Measurements from ENCODE around the gene LRMDA. TPM values are rescaled to one million over a fixed set of nuclear protein-coding genes. Genes with fewer than 3 reads are reported as not detected.

Gene LRMDA
- total and polyA plus RNA-seq, 7 donors: 2.8 to 22.2 (median 9.0) TPM

- peaks cover 0 to 2% (median under 1%) of the 10 kb centered on the region in 4 donors for H3K4me1 ChIP-seq
- H3K27me3 ChIP-seq: no peaks in the 10 kb centered on the region
- intact Hi-C loops (cut with DNase I): no loop called here
- no peaks in the 10 kb centered on the region for H3K9me3 ChIP-seq
- no peaks in the 10 kb centered on the region for H3K36me3 ChIP-seq
- TF ChIP-seq POLR2AphosphoS5 (IDR thresholded peaks at IDR 0.05) (no peak), EP300 (IDR thresholded peaks at IDR 0.05) (no peak), POLR2A (IDR thresholded peaks at IDR 0.05) (no peak)
- TF ChIP-seq, protein P1, sequence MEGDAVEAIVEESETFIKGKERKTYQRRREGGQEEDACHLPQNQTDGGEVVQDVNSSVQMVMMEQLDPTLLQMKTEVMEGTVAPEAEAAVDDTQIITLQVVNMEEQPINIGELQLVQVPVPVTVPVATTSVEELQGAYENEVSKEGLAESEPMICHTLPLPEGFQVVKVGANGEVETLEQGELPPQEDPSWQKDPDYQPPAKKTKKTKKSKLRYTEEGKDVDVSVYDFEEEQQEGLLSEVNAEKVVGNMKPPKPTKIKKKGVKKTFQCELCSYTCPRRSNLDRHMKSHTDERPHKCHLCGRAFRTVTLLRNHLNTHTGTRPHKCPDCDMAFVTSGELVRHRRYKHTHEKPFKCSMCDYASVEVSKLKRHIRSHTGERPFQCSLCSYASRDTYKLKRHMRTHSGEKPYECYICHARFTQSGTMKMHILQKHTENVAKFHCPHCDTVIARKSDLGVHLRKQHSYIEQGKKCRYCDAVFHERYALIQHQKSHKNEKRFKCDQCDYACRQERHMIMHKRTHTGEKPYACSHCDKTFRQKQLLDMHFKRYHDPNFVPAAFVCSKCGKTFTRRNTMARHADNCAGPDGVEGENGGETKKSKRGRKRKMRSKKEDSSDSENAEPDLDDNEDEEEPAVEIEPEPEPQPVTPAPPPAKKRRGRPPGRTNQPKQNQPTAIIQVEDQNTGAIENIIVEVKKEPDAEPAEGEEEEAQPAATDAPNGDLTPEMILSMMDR (IDR thresholded peaks at IDR 0.05): no peak
- H3K27ac ChIP-seq: no peak overlapping the region
- WGBS, 2 donors: 88 to 93% methylated on average over 18 of the region's 18 CpGs
- H3K4me3 ChIP-seq: no peak overlapping the region
- DNase-seq: no peak
Measured at GRCh38 chr10:75782463-75783248, 351.2 kb downstream of the LRMDA start.

- intact Hi-C loops (cut with DNase I): no loop called here
- WGBS, 2 donors: 12 to 53% methylated on average over 4 of the region's 4 CpGs
- peak overlapping the region in 1 of 4 donors; percentile 13 for H3K4me3 ChIP-seq
- H3K9me3 ChIP-seq: no peaks in the 10 kb centered on the region
- DNase-seq: no peak
- peaks cover 0 to 25% (median 19%) of the 10 kb centered on the region in 4 donors for H3K4me1 ChIP-seq
- H3K27me3 ChIP-seq: no peaks in the 10 kb centered on the region
- no peaks in the 10 kb centered on the region for H3K36me3 ChIP-seq
- H3K27ac ChIP-seq: peak overlapping the region in 3 of 4 donors; percentile 48 to 63 (median 55)
- TF ChIP-seq POLR2AphosphoS5 (IDR thresholded peaks at IDR 0.05): peak; percentile 26 to 77 (median 58)
- no peak for TF ChIP-seq EP300 (IDR thresholded peaks at IDR 0.05)
Measured at GRCh38 chr10:75788394-75789205, 357.2 kb downstream of the LRMDA start.

DNA sequence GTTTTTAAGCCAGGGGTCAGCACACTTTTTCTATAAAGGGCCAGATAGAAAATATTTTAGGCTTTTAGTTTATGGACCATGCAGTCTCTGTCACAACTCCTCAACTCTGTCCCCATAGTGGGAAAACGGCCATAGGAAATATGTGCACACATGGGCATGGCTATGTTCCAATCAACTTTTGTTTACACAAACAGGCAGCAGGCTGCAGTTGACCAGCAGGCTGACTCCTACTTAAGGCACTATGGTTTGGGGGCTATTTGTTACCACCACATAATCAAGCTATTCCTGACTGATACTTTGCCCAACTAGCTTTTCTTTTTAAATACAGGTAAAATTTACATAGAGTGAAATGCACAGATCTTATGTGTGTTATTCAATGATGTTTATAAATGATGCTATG lies 362.4 kb downstream of the LRMDA start:
- Histone ChIP-seq H3K9me3 (no peaks in the 10 kb centered on the region), H3K27me3 (no peaks in the 10 kb centered on the region), H3K4me1 (peaks cover 0 to 16% (median 7%) of the 10 kb centered on the region in 4 donors), H3K4me3 (no peak overlapping the region), H3K36me3 (no peaks in the 10 kb centered on the region), H3K27ac (no peak overlapping the region)
- intact Hi-C loops (cut with DNase I): no loop called here
- DNase-seq: no peak
- WGBS, 2 donors: 49 to 75% methylated on average over 1 of the region's 1 CpG
- TF ChIP-seq POLR2AphosphoS5 (IDR thresholded peaks at IDR 0.05): no peak
- TF ChIP-seq, protein P1 (IDR thresholded peaks at IDR 0.05): no peak
- TF ChIP-seq EP300 (IDR thresholded peaks at IDR 0.05): no peak
- TF ChIP-seq POLR2A (IDR thresholded peaks at IDR 0.05): no peak

- no peaks in the 10 kb centered on the region for H3K27me3 ChIP-seq
- WGBS, 2 donors: 95% methylated on average over 1 of the region's 1 CpG
- TF ChIP-seq POLR2AphosphoS5 (IDR thresholded peaks at IDR 0.05): no peak
- no peak for TF ChIP-seq POLR2A (IDR thresholded peaks at IDR 0.05)
- TF ChIP-seq, protein P1 (IDR thresholded peaks at IDR 0.05): no peak
- TF ChIP-seq EP300 (IDR thresholded peaks at IDR 0.05): no peak
- H3K4me3 ChIP-seq: no peak overlapping the region
- no peaks in the 10 kb centered on the region for H3K36me3 ChIP-seq
- no peaks in the 10 kb centered on the region for H3K4me1 ChIP-seq
- H3K27ac ChIP-seq: no peak overlapping the region
- no peak for DNase-seq
- intact Hi-C loops (cut with DNase I): no loop called here
- H3K9me3 ChIP-seq: no peaks in the 10 kb centered on the region
Measured at GRCh38 chr10:75801121-75801520, 369.7 kb downstream of the LRMDA start.

DNA sequence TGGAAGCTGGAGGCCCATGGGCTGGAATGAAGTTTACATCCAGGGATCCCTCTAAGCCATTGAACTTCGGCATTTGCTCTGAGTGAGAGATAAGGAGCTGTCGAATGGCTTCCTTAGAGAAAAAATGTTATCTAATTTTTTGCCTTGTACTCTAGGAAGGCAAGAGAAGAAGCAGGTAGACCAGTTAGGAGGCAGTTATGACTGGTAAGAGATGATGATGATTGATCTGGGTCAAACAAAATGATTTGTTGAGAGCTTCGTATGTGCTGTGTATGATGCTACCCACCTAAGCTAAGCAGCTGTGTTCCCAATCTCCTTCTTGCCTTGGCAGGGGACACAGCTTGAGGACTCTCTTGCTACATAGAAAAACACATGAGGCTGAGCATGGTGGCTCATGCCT lies 370.2 kb downstream of the LRMDA start:
- H3K27me3 ChIP-seq: no peaks in the 10 kb centered on the region
- H3K27ac ChIP-seq: no peak overlapping the region
- no peaks in the 10 kb centered on the region for H3K4me1 ChIP-seq
- no peaks in the 10 kb centered on the region for H3K36me3 ChIP-seq
- intact Hi-C loops (cut with DNase I): no loop called here
- no peaks in the 10 kb centered on the region for H3K9me3 ChIP-seq
- WGBS, 2 donors: 90 to 93% methylated on average over 3 of the region's 3 CpGs
- DNase-seq: no peak
- TF ChIP-seq EP300 (IDR thresholded peaks at IDR 0.05) (no peak), POLR2A (IDR thresholded peaks at IDR 0.05) (no peak), POLR2AphosphoS5 (IDR thresholded peaks at IDR 0.05) (no peak)
- TF ChIP-seq, protein P1 (IDR thresholded peaks at IDR 0.05): no peak
- H3K4me3 ChIP-seq: no peak overlapping the region

Data from sigmoid colon (tissue), 7 donors.